HG03378 (cell line): Measurements from ENCODE around the gene SIN3B.
"Not testable (repeated sequence)": the region's sequence is repeated elsewhere in the genome, so short reads cannot be mapped to it uniquely, and the experiment has no call there.

Source experiments
- ATAC-seq: cut with Tn5 transposase; IDR thresholded peaks from one replicate; pipeline ENCODE4 v1.9.1; 2021; ENCODE audit warnings: mild to moderate bottlenecking, moderate library complexity; ENCODE audit not compliant: unreplicated experiment

The SIN3B gene

GRCh38 chr19:16868423-16869130 lies 39.4 kb downstream of the SIN3B start:
- no peak for ATAC-seq

DNA sequence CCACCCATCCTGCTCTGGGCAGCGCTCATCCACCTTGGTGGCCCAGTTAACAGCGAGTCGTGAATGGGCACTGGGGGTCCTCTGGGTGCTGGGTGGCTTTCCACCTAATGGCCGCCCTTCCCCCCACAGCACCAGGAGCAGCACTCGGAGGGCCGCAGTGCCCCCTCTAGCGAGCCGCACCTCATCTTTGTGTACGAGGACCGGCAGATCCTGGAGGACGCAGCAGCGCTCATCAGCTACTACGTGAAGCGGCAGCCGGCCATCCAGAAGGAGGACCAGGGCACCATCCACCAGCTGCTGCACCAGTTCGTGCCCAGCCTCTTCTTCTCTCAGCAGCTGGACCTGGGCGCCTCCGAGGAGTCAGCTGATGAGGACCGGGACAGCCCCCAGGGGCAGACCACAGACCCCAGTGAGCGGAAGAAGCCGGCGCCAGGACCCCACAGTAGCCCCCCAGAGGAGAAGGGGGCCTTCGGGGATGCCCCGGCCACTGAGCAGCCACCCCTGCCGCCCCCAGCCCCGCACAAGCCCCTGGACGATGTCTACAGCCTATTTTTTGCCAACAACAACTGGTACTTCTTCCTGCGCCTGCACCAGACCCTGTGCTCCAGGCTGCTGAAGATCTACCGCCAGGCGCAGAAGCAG lies 40.3 kb downstream of the SIN3B start:
- no peak for ATAC-seq

- no peak for ATAC-seq
Observed at GRCh38 chr19:16871871-16872270, 42.7 kb downstream of the SIN3B start.

- no peak for ATAC-seq
Observed at GRCh38 chr19:16872728-16873127, 43.5 kb downstream of the SIN3B start.

GRCh38 chr19:16873594-16873993 lies 44.4 kb downstream of the SIN3B start:
- ATAC-seq = no peak

DNA sequence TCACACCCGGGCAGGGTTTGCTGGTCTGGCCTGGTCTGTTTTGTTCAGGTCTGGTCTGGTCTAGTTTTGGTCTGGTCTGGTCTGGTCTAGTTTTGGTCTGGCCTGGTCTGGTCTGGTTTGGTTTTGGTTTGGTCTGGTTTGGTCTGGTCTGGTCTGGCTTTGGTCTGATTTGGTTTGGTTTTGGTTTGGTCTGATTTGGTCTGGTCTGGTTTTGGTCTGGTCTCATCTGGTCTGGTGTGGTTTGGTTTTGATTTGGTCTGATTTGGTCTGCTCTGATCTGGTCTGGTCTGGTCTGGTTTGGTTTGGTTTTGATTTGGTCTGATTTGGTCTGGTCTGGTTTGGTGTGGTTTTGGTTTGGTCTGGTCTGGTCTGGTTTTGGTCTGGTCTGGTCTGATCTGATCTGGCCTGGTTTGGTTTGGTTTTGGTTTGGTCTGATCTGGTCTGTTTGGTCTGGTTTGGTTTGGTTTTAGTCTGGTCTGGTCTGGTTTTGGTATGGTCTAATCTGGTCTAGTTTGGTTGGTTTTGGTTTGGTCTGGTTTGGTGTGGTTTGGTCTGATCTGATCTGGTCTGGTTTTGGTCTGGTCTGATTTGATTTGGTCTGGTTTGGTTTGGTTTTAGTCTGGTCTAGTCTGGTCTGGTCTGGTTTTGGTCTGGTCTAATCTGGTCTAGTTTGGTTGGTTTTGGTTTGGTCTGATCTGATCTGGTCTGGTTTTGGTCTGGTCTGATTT lies 45.2 kb downstream of the SIN3B start:
- no peak for ATAC-seq

GRCh38 chr19:16874978-16875299 lies 45.7 kb downstream of the SIN3B start:
- not testable (repeated sequence) for ATAC-seq

DNA sequence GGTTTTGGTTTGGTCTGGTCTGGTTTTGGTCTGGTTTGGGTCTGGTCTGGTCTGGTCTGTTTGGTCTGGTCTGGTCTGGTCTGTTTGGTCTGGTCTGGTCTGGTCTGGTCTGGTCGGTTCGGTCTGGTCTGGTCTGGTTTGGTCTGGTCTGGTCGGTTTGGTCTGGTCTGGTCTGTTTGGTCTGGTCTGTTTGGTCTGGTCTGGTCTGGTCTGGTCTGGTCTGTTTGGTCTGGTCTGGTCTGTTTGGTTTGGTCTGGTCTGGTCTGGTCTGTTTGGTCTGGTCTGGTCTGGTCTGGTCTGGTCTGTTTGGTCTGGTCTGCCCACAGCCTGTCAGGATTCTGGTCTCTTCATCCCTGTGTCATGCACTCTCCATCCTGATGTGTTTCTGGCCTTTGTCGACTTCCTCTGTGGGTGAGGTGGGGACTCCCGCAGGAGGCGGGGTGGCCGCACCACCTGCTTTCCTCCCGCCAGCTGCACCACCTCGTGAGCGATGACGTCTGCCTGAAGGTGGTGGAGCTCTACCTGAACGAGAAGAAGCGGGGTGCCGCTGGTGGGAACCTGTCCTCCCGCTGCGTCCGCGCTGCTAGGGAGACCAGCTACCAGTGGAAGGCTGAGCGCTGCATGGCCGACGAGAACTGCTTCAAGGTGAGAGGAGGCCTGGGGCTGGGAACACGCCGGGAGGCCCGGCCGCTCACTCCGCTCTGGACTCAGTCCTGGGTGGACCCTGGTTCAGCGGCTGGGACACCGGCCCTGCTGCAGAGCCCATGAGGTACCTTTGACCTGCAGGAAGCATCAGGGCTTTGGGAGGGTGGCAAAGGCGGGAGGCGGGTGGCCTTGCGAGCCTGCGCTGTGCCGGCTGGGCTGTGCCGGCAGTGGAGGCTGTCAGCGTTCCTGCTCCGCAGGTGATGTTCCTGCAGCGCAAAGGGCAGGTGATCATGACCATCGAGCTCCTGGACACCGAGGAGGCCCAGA lies 46.7 kb downstream of the SIN3B start:
- ATAC-seq = no peak

GRCh38 chr19:16876904-16877361 lies 47.7 kb downstream of the SIN3B start:
- no peak for ATAC-seq

- no peak for ATAC-seq
Observed at GRCh38 chr19:16877581-16877980, 48.4 kb downstream of the SIN3B start.

DNA sequence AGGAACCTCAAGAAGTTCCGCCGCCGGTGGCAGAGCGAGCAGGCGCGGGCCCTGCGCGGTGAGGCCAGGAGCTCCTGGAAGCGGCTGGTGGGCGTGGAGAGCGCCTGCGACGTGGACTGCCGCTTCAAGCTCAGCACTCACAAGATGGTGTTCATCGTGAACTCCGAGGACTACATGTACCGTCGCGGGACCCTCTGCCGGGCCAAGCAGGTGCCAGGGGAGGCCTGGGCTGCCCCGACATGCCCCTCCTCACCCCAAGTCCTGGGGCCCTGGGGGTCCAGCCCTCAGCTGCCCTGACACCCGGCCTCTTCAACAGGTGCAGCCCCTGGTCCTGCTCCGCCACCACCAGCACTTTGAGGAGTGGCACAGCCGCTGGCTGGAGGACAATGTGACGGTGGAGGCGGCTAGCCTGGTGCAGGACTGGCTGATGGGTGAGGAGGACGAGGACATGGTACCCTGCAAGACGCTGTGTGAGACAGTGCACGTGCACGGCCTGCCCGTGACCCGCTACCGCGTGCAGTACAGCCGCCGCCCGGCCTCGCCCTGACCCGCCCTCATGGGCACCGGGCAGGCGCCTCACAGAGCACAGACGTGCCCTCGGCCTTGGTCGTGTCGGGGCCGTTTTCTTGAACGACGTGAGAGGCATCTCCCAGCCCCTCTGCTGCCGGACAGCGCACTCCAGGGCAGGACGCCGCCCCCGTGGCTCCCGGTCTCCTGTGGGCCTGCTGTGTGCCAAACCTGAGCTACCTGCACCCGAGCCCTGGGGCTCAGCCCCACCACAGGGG lies 49.2 kb downstream of the SIN3B start:
- ATAC-seq = no peak

GRCh38 chr19:16880884-16881554 lies 51.8 kb downstream of the SIN3B start:
- no peak for ATAC-seq

DNA sequence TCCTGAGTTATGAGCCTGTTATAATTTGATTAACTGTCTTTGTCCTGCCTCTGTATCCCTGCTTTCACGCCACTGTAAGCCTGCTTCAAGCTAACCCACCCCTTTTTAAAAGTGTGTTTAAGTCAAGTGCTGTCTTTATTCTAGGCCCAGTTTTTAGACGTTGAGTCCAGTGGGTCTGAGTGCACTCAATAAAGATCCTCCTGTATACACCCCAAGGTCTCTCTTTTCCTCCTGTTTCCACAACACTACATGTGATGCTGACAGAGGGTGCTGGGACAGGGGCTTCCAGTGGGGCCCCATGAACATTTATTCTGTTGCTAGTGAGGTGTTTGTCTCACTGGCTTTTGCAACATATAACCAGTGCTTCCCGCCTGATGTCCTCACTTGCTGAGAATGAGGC lies 52.9 kb downstream of the SIN3B start:
- ATAC-seq = no peak

DNA sequence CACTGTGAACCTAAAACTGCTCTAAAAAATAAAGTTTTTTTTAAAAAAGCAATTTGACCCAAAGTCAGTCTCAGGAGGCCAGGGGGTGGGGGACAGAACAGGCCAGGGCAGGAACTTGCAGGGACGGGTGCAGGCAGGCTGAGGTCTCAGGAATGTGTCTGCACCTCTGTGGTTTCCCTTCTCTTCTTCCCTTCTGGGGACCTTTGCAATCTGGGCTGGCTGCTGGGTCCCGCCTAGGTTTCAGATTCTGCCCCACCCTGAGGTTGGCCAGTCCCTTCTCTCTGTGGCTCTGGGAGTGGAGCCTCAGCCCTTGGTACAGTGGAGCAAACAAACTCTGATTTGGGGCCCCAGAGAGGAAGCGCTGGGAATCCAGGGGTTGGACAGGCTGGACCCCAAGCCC lies 54.3 kb downstream of the SIN3B start:
- ATAC-seq = no peak

DNA sequence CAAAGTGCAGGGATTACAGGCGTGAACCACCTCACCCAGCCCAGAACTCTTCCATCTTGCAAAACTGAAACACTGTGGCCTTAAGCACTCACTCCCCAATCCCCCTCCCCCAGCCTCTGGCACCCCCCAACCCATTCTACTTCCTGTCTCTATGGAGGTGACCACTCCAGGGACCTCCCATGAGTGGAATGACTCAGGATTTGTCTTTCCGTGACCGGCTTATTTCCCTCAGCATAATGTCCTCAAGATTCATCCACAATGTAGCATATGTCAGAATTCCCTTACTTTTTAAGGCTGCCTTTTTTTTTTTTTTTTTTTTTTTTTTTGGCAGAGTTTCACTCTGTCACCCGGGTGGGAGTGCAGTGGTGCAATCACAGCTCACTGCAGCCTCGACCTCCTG lies 56.0 kb downstream of the SIN3B start:
- no peak for ATAC-seq

DNA sequence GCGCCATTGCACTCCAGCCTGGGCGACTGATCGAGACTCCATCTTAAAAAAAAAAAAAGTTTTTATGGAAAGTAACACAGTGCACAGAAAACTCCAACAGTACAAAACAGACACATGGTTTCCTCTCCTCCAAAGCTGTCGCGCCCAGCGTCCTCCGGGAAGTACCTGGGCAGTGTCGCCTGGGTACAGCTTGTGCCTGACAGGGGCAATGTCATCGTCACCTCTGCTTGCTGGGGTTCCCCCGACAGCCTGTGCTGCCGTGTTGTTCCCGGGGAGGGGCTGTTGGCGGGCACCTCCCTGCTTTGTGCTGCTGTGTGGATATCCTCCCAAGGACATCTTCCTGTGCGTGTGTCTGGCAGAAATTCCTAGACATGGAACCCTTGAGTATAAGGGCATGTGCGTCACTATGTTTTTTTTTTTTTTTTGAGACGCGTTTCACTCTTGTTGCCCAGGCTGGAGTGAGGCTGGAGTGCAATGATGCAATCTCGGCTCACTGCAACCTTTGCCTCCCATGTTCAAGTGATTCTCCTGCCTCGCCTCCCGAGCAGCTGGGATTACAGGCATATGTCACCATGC lies 57.2 kb downstream of the SIN3B start:
- no peak for ATAC-seq

DNA sequence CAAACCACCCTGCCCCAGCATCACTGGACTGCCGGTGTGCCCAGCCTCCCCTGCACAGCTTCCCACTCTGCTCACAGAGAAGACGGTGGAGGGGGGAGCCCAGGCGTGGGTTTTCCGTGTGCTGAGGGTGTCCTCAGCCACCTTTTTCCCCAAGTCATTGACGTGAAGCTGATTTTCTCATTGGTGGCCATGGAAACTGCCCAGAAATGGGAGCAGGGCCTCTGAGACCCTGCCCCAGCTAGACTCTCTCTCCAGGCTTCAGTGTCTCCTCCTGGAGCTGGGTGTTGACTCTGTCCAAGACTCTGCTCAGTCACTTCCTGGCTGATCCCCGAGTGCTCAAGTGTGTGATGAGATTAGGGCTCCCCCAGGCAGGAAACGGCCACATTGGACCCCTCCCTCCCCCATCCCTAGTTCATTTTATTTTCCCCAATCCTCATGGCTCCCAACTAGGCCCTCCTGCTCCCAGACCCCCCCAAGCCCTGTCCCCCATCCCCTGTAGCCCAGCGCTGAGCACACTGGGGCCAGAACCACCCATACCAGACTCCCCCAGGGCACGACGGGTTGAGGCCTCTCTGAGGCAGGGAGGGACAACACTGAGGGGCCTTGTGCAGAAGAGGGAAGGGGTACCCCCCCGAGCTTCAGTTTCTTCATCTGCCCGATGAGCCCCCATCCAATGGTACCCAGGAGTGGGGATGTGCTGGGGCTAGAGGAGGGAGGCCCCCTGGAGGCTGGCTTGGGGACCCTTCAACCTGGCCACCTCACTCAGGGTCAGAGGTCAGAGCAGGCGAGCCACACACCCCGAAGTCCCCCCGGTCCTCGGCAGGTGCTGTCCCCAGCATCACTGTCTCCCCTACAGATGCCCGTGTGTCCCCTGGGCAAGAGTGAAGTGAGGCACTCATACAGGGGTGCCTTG lies 58.4 kb downstream of the SIN3B start:
- ATAC-seq = no peak

DNA sequence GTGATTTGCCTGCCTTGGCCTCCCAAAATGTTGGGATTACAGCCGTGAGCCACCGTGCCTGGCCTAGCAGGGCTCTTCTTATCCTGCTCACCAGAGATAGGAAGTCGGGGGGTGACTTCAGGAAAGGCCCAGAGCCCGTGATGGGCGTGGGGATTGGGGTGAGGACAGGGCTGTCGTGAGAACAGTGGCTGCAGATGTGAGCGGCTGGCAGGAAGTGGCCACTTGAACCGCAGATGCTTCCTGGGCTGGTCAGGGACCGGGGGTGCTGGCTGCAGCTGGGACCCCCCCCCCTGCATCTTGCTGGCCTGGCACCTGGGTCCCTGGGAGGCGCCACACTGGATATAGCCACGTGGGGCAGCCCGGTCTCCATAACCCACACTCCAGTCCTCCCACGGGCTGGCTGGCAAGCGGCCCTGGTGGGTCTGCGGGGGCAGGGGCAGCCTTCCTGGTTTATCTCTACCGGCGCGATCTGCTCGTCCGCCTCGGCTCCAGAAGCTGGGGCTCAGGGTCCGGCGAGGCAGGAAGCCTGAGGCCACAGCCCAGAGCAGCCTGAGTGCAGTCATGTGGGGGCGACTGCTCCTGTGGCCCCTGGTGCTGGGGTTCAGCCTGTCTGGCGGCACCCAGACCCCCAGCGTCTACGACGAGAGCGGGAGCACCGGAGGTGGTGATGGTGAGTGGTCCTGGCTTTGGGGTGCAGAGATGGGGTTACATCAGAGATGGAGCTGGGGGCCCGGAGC lies 59.6 kb downstream of the SIN3B start, which contains the start of gene F2RL3:
TSS of gene F2RL3 (plus strand) at position 371 of the 737 bp plus-strand sequence. CDS start at position 562, 191 bp downstream.
- ATAC-seq = no peak
